K562 (cell line): ENCODE data around the gene SMURF1. TPM values are rescaled to one million over a fixed set of nuclear protein-coding genes. Genes with fewer than 3 reads are reported as not detected.

Source experiments
- CCNT2 ChIP-seq: IDR thresholded peaks from 2 replicates; pipeline ENCODE4 v1.6.1; 2011; ENCODE audit warnings: borderline replicate concordance, low read depth, mild to moderate bottlenecking, moderate library complexity, mixed read lengths, low read length; ENCODE audit not compliant: insufficient read length; ENCODE audit errors: extremely low read depth
- CTBP1 ChIP-seq: fragments of 450-650 bp; IDR thresholded peaks from 2 replicates; pipeline ENCODE4 v1.6.1; 2016; ENCODE audit warnings: borderline replicate concordance
- DPF2 ChIP-seq: fragments of 450-650 bp; IDR thresholded peaks from 2 replicates; pipeline ENCODE4 v1.6.1; 2016
- ESRRB ChIP-seq: fragments of 250-450 bp; sonication (Bioruptor Pico); IDR thresholded peaks from 2 replicates; pipeline ENCODE4 v1.5.0; 2020; ENCODE audit warnings: mild to moderate bottlenecking, moderate library complexity, borderline replicate concordance
- FOXP1 ChIP-seq: sonication (generic); formaldehyde crosslinking; IDR thresholded peaks from 2 replicates; pipeline ENCODE4 v1.8.0; 2022; ENCODE audit warnings: mild to moderate bottlenecking, missing genetic modification reagents
- MLX ChIP-seq, 2 experiments: fragments of 450-650 bp in 1 of 2; sonication (generic) in 1 of 2; formaldehyde crosslinking; conservative IDR thresholded peaks; 2 replicates each; pipeline versions ENCODE4 v1.4.0 to v1.8.1; 2020 to 2022; ENCODE audit warnings: mild to moderate bottlenecking in 1 of 2, missing genetic modification reagents in 1 of 2
- SREBF2 ChIP-seq: sonication (generic); formaldehyde crosslinking; IDR thresholded peaks from 2 replicates; pipeline ENCODE4 v1.4.0; 2020; ENCODE audit warnings: mild to moderate bottlenecking, missing genetic modification reagents
- STAT5B ChIP-seq: fragments of 250-450 bp; sonication (Bioruptor Pico); IDR thresholded peaks from 2 replicates; pipeline ENCODE4 v1.8.0; 2021; ENCODE audit warnings: mild to moderate bottlenecking, inconsistent platforms
- TAF9B ChIP-seq: fragments of 450-650 bp; IDR thresholded peaks from 2 replicates; pipeline ENCODE4 v1.6.1; 2018; ENCODE audit warnings: mild to moderate bottlenecking; ENCODE audit not compliant: partially characterized antibody
- TCF7L2 ChIP-seq: fragments of 150-350 bp; IDR thresholded peaks from 2 replicates; pipeline ENCODE4 v1.6.1; 2016; ENCODE audit warnings: low read depth, mild to moderate bottlenecking, low read length, moderate library complexity
- ZBTB49 ChIP-seq: sonication (generic); formaldehyde crosslinking; IDR thresholded peaks from 2 replicates; pipeline ENCODE4 v1.8.0; 2022; ENCODE audit warnings: missing genetic modification reagents, mild to moderate bottlenecking, borderline replicate concordance
- ZNF324 ChIP-seq: fragments of 250-450 bp; sonication (Bioruptor Pico); IDR thresholded peaks from 2 replicates; pipeline ENCODE4 v1.4.0; 2020; ENCODE audit warnings: mild to moderate bottlenecking
- ZNF512 ChIP-seq: IDR thresholded peaks from 2 replicates; pipeline ENCODE4 v1.6.1; 2016; ENCODE audit warnings: missing genetic modification characterization, missing compliant biosample characterization
- ZNF583 ChIP-seq: fragments of 250-450 bp; sonication (Bioruptor Pico); IDR thresholded peaks from 2 replicates; pipeline ENCODE4 v1.4.0; 2020
- ZNF639 ChIP-seq, 2 experiments: fragments of 200-800 bp in 1 of 2; sonication (Bioruptor generic) in 1 of 2; sonication (generic) in 1 of 2; formaldehyde crosslinking in 1 of 2; IDR thresholded peaks in 1 of 2; conservative IDR thresholded peaks in 1 of 2; 2 replicates each; pipeline versions ENCODE4 v1.5.0 to v1.6.1; 2016 to 2020; ENCODE audit warnings: missing compliant biosample characterization in 1 of 2, missing genetic modification characterization in 1 of 2, missing genetic modification reagents in 1 of 2
- polyA plus RNA-seq, 8 experiments: library from polyadenylated mRNA; depleted of rRNA in 4 of 8; stranded (reverse) in 5 of 8; unstranded in 3 of 8; fragments of >200 nt; fragmentation: Nextera tagmentation in 2 of 8; fragmentation: Illumina TruSeq in 1 of 8; extraction: Ambion mirVana in 2 of 8; extraction: Trizol in 1 of 8; gene quantifications; 2 replicates each; pipeline versions ENCODE4 v1.2.1 to v1.2.3, GENCODE V29; 2011 to 2014; ENCODE audit warnings: inconsistent platforms in 1 of 8, missing spikeins in 1 of 8
- total RNA-seq, 7 experiments: library from RNA; depleted of rRNA in 6 of 7; stranded (reverse); fragments of >200 nt in 6 of 7; fragmentation: Illumina TruSeq in 2 of 7; extraction: Trizol in 2 of 7; gene quantifications; 2 replicates each; pipeline versions ENCODE4 v1.2.1 to v1.2.3, GENCODE V29; 2011 to 2021; ENCODE audit warnings: low replicate concordance in 1 of 7

The SMURF1 gene
- total and polyA plus RNA-seq, 9 of the 15 experiments (the other 6 are each of a cell fraction or from before 2014, with no cell fraction given): 1.0 to 20.1 (median 12.6) TPM

- TF ChIP-seq ZBTB49 (CRISPR knock-in tag): no peak
- TF ChIP-seq ZNF324 (CRISPR knock-in tag): 0 out of 2 replicates have a peak, but pooled peaks have one; percentile 16
- peak in 1 of 2 experiments; percentile 96; a peak in 2 of 4 replicates for TF ChIP-seq ZNF639 (CRISPR knock-in tag; conservative IDR thresholded peaks at IDR 0.05 in 1 of 2, IDR thresholded peaks at IDR 0.05 in 1 of 2)
- no peak for TF ChIP-seq TAF9B
- no peak for TF ChIP-seq STAT5B (CRISPR knock-in tag)
- 0 out of 2 replicates have a peak, but pooled peaks have one; percentile 10 for TF ChIP-seq DPF2
- TF ChIP-seq MLX (CRISPR knock-in tag; conservative IDR thresholded peaks at IDR 0.05): no peak
- TF ChIP-seq ESRRB: no peak
- TF ChIP-seq SREBF2: no peak
- no peak for TF ChIP-seq FOXP1 (CRISPR knock-in tag)
- TF ChIP-seq CCNT2: peak; percentile 92
- 0 out of 2 replicates have a peak, but pooled peaks have one; percentile 12 for TF ChIP-seq CTBP1
- peak; percentile 32; the same call in 1 of the 2 replicates for TF ChIP-seq ZNF583
- TF ChIP-seq ZNF512 (tag): no peak
- TF ChIP-seq TCF7L2: no peak
Observed at GRCh38 chr7:99143853-99144672, at the start of gene SMURF1 (continued).
